Measurements from ENCODE around the gene DNAH6.

DNA sequence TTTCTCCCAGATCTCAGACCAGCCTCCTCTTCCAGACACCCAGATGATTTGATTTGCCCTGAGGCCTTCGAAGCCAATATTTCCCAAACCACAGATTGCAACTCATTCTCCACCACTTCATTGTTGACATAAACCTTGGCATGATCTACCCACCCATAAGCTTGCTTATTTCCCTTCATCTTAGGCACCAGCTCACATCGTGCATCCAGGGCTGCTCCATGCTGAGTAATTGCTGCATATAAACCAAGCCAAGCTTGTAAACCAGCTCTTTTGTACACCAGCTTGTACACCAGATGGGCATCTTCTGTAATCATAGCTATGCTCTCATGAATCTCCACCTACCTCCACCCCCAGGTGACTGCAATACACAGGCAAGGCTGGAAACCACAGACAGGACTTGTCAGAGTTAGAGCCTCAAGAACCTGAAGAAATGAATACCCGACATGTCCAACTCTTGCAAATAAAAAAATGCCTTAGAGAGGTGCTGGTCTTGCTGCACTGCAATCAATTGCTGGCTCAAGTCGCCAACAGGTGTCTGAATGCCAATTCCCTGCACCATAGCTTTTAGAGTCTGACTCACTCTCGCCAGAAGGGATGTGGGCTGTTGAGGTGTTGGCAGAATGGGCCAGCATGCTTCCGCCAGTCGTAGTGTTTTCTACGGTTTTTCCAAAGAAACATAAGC lies 333.1 kb downstream of the DNAH6 start:
- TF ChIP-seq GATA2 (IDR thresholded peaks at IDR 0.05; ENCODE audit: low read depth, low read length) (no peak), GATA3 (IDR thresholded peaks at IDR 0.05; ENCODE audit: low read depth, low read length) (no peak)

All from SH-SY5Y (cell line).